Keratinocyte (primary cell): Measurements from ENCODE around the gene JAKMIP1. TPM values are rescaled to one million over a fixed set of nuclear protein-coding genes. Genes with fewer than 3 reads are reported as not detected.

Experiments used
- DNase-seq: peaks from one replicate; pipeline ENCODE4 v3.0.0-alpha.2; 2011; ENCODE audit warnings: low read depth, missing footprints, low spot score
- FAIRE-seq: peaks from 2 replicates; lab custom pipeline; 2011; peaks lifted over from hg19 to GRCh38; lab: Jason Lieb, UNC
- H2AFZ ChIP-seq: 2 replicates; pipeline ENCODE4 v1.6.0; 2012; ENCODE audit warnings: low read length, control low read depth, inconsistent platforms; ENCODE audit not compliant: control insufficient read depth
- H3K27ac ChIP-seq: 2 replicates; pipeline ENCODE4 v1.5.1; 2011; ENCODE audit warnings: low read length; ENCODE audit not compliant: control insufficient read depth, insufficient read depth
- H3K27me3 ChIP-seq: 3 replicates; pipeline ENCODE4 v1.6.0; 2011; ENCODE audit warnings: low read length; ENCODE audit not compliant: control insufficient read depth, insufficient read depth; ENCODE audit errors: extremely low read depth
- H3K36me3 ChIP-seq, 2 experiments: 2 replicates in 1 of 2; 3 replicates in 1 of 2; pipeline ENCODE4 v1.5.1; 2011; ENCODE audit warnings: low read length in 2 of 2, mild to moderate bottlenecking in 1 of 2; ENCODE audit not compliant: control insufficient read depth in 2 of 2, insufficient read depth in 2 of 2; ENCODE audit errors: extremely low read depth in 1 of 2
- H3K4me1 ChIP-seq: 3 replicates; pipeline ENCODE4 v1.5.1; 2011; ENCODE audit warnings: low read length; ENCODE audit not compliant: control insufficient read depth, insufficient read depth; ENCODE audit errors: extremely low read depth
- H3K4me2 ChIP-seq: 3 replicates; pipeline ENCODE4 v1.6.0; 2011; ENCODE audit warnings: low read depth, low read length; ENCODE audit not compliant: control insufficient read depth, insufficient read depth; ENCODE audit errors: extremely low read depth
- H3K4me3 ChIP-seq, 3 experiments: fragments of 200-600 bp in 1 of 3; sonication (generic) in 1 of 3; 2 replicates in 2 of 3; 3 replicates in 1 of 3; pipeline ENCODE4 v1.5.1; 2011 to 2016; ENCODE audit warnings: low read length in 3 of 3, mild to moderate bottlenecking in 3 of 3, control low read depth in 2 of 3, inconsistent platforms in 1 of 3, low read depth in 1 of 3, mixed read lengths in 1 of 3, mixed run types in 1 of 3, moderate library complexity in 1 of 3; ENCODE audit not compliant: control insufficient read depth in 2 of 3, insufficient read depth in 2 of 3; ENCODE audit errors: extremely low read depth in 1 of 3
- H3K79me2 ChIP-seq: 2 replicates; pipeline ENCODE4 v1.6.0; 2012; ENCODE audit warnings: low read length; ENCODE audit not compliant: control insufficient read depth, insufficient read depth
- H3K9ac ChIP-seq: 3 replicates; pipeline ENCODE4 v1.6.0; 2011; ENCODE audit warnings: low read length; ENCODE audit not compliant: control insufficient read depth, insufficient read depth; ENCODE audit errors: extremely low read depth
- H3K9me1 ChIP-seq: 3 replicates; pipeline ENCODE4 v1.6.0; 2011; ENCODE audit warnings: low read length; ENCODE audit not compliant: control insufficient read depth, insufficient read depth; ENCODE audit errors: extremely low read depth
- H3K9me3 ChIP-seq: 2 replicates; pipeline ENCODE4 v1.5.1; 2012; ENCODE audit warnings: low read depth, low read length; ENCODE audit not compliant: control insufficient read depth
- H4K20me1 ChIP-seq: 3 replicates; pipeline ENCODE4 v1.6.0; 2011; ENCODE audit warnings: low read length; ENCODE audit not compliant: control insufficient read depth, insufficient read depth; ENCODE audit errors: extremely low read depth
- CTCF ChIP-seq, 3 experiments: IDR thresholded peaks in 1 of 3; conservative IDR thresholded peaks in 1 of 3; optimal IDR thresholded peaks in 1 of 3; 2 replicates in 2 of 3; 3 replicates in 1 of 3; pipeline versions ENCODE3 to v1.5.1; 2011; ENCODE audit warnings: low read length in 3 of 3, mild to moderate bottlenecking in 3 of 3, moderate library complexity in 2 of 3, control low read depth in 1 of 3, inconsistent platforms in 1 of 3; ENCODE audit not compliant: insufficient read depth in 2 of 3; ENCODE audit errors: extremely low read depth in 1 of 3
- EZH2 ChIP-seq: IDR thresholded peaks from one replicate; pipeline ENCODE4 v1.6.1; 2012; ENCODE audit warnings: inconsistent platforms, mild to moderate bottlenecking, low read length, moderate library complexity
- dilution Hi-C: fragments of 300-500 bp; cut with MboI; formaldehyde crosslinking; loops from one replicate; pipeline ENCODE4 v1.7.0; 2020; ENCODE audit warnings: low sequenced_read_pairs; ENCODE audit not compliant: extremely low pct_ligation_motif_present
- polyA plus RNA-seq, 5 experiments: library from polyadenylated mRNA; depleted of rRNA in 3 of 5; stranded (reverse) in 3 of 5; stranded (forward) in 1 of 5; unstranded in 1 of 5; fragments of >200 nt; gene quantifications; 1 replicate in 1 of 5; 2 replicates in 3 of 5; 3 replicates in 1 of 5; pipeline versions ENCODE4 v1.2.1 to v1.2.3, GENCODE V29; 2011 to 2012; ENCODE audit warnings: missing spikeins in 2 of 5, low read depth in 1 of 5, low replicate concordance in 1 of 5

JAKMIP1 gene
- polyA plus RNA-seq, 1 donor (not counting 4 experiments of a cell fraction or from before 2014, with no cell fraction given) = not detected

- no peak for FAIRE-seq
Measured at GRCh38 chr4:6002926-6003325, 197.4 kb downstream of the JAKMIP1 start.

GRCh38 chr4:6002492-6002833 lies 197.9 kb downstream of the JAKMIP1 start:
- H2AFZ ChIP-seq = no peak overlapping the region
- no peaks in the 10 kb centered on the region for H3K4me1 ChIP-seq
- no peak overlapping the region for H3K27ac ChIP-seq
- dilution Hi-C loops = no loop called here
- H3K79me2 ChIP-seq = no peaks in the 10 kb centered on the region
- H3K9me3 ChIP-seq = peaks cover 8% of the 10 kb centered on the region
- no peaks in the 10 kb centered on the region for H3K27me3 ChIP-seq
- TF ChIP-seq EZH2 (no peak), CTCF (optimal IDR thresholded peaks at IDR 0.05 in 1 of 3, IDR thresholded peaks at IDR 0.05 in 1 of 3, conservative IDR thresholded peaks at IDR 0.05 in 1 of 3; ENCODE audit: extremely low read depth in 1 of 3, insufficient read depth in 2 of 3, low read length in 3 of 3) (no peak)
- no peaks in the 10 kb centered on the region for H4K20me1 ChIP-seq
- DNase-seq (no peak), FAIRE-seq (no peak)
- no peaks in the 10 kb centered on the region for H3K9me1 ChIP-seq
- H3K4me3 ChIP-seq = no peak overlapping the region
- H3K4me2 ChIP-seq = no peak overlapping the region
- H3K36me3 ChIP-seq = no peaks in the 10 kb centered on the region
- H3K9ac ChIP-seq = no peak overlapping the region

More at GRCh38 chr4:6002926-6003325, 197.4 kb downstream of the JAKMIP1 start:
- peaks cover 2% of the 10 kb centered on the region for H3K27me3 ChIP-seq
- no peak overlapping the region for H2AFZ ChIP-seq
- no peak overlapping the region for H3K4me2 ChIP-seq
- no peaks in the 10 kb centered on the region for H3K9me1 ChIP-seq
- H4K20me1 ChIP-seq = no peaks in the 10 kb centered on the region
- H3K9me3 ChIP-seq = peaks cover 8% of the 10 kb centered on the region
- no peaks in the 10 kb centered on the region for H3K79me2 ChIP-seq
- dilution Hi-C loops = no loop called here
- TF ChIP-seq CTCF (optimal IDR thresholded peaks at IDR 0.05 in 1 of 3, IDR thresholded peaks at IDR 0.05 in 1 of 3, conservative IDR thresholded peaks at IDR 0.05 in 1 of 3; ENCODE audit: extremely low read depth in 1 of 3, insufficient read depth in 2 of 3, low read length in 3 of 3) = no peak
- no peak for TF ChIP-seq EZH2
- H3K4me3 ChIP-seq = no peak overlapping the region
- H3K27ac ChIP-seq = no peak overlapping the region
- H3K36me3 ChIP-seq = no peaks in the 10 kb centered on the region
- DNase-seq = no peak
- no peaks in the 10 kb centered on the region for H3K4me1 ChIP-seq
- H3K9ac ChIP-seq = no peak overlapping the region
